ENCODE measurements around the gene TBC1D20. TPM values are rescaled to one million over a fixed set of nuclear protein-coding genes. Genes with fewer than 3 reads are reported as not detected.

Gene TBC1D20
- total RNA-seq, 5 donors from 2014 or later (not counting 1 experiment from before 2014, with no cell fraction given) = 28.9 to 42.7 (median 39.5) TPM

DNA sequence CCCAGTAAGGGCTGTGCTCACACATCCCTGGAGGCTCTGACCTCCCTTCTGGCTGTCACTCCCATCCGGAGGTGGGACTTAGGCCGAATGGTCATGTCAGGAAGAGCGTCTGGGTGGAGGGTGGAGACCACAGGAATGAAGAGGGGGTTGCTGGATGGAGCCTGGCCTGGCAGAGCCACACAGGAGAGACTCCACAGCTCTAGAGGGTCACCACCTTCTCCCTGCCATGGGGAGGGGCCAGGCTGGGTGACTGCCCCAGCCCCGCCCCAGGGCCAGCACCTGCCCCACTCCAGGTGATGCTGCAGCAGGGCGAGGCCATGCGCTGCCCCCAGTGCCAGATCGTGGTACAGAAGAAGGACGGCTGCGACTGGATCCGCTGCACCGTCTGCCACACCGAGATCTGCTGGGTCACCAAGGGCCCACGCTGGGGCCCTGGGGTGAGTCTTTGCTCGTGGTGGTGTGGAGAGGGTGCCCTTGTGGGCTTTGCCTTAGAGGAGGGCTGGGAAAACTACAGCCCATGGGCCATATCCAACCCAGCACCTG lies 33.6 kb downstream of the TBC1D20 start:
- no peaks in the 10 kb centered on the region for H3K9me3 ChIP-seq
- 95% methylated on average over 10 of the region's 14 CpGs for WGBS (ENCODE audit: insufficient coverage)

DNA sequence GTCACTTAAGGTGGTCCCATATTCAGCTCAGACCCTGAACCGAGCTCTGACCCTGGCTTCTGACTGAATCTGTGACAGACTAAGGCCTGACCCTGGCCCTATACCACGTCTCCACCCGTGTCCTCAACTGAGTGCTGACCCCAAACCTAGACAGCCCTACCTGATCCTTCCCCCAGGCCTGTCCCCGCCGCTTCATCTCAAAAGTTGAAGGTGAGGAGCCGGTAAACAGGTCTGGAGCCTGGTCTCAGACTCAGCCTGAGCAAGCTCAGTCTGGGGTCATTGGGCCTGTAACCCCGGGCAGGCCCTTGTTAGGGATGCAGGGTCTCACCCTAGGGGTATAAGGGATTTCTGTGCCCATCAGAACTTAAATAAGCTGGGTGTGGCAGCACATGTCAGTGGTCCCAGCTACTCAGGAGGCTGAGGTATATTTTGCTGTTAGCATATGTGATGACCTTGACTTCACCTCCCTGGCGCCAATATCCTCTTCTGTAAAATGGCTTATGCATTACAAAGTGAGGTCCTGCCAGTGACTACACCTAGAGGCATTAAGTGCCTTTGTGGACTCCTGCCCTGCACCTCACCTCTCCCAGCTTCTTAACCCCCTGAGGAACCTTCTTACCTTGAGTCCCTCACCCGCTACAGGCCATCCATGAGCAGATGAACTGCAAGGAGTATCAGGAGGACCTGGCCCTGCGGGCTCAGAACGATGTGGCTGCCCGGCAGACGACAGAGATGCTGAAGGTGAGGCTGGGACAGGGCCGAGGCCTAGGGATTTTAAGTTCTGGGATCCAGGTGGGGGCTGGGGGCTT lies 34.3 kb downstream of the TBC1D20 start:
- no peak overlapping the region for H3K4me3 Mint-ChIP-seq
- no peaks in the 10 kb centered on the region for H3K27me3 ChIP-seq (replicated peaks in 1 of 2; ENCODE audit: control insufficient read depth in 2 of 2, extremely low read depth in 1 of 2, insufficient read depth in 2 of 2, low read length in 1 of 2)
- DNase-seq (no peak), ATAC-seq (replicated peaks in 1 of 4) (no peak)
- H3K36me3 ChIP-seq (ENCODE audit: control insufficient read depth in 2 of 2, extremely low read depth in 1 of 2, insufficient read depth in 1 of 2, low read length in 1 of 2) = peaks cover 33 to 82% of the 10 kb centered on the region in 2 donors
- WGBS (ENCODE audit: insufficient coverage) = 95% methylated on average over 9 of the region's 14 CpGs
- no peaks in the 10 kb centered on the region for H3K9me3 Mint-ChIP-seq
- peaks cover 15 to 28% (median 22%) of the 10 kb centered on the region in 3 donors for H3K4me1 Mint-ChIP-seq
- ChIA-PET POLR2A (no interaction called here), CTCF (interaction anchor here in 1 of 2 donors (0.6 kb wide), 1 partner anchor 230 kb away, joined by 4 read pairs; no protein-coding TSS in a partner anchor)
- H3K27ac Mint-ChIP-seq = no peak overlapping the region
- H3K4me3 ChIP-seq (ENCODE audit: control insufficient read depth in 1 of 2, extremely low read depth in 1 of 2, low read length in 1 of 2) = no peak overlapping the region
- H3K9me3 ChIP-seq = no peaks in the 10 kb centered on the region
- H3K27me3 Mint-ChIP-seq = no peaks in the 10 kb centered on the region
- no peak overlapping the region for H3K27ac ChIP-seq (ENCODE audit: low read length)
- peaks cover 46% of the 10 kb centered on the region for H3K36me3 Mint-ChIP-seq
- peaks cover under 1 to 20% of the 10 kb centered on the region in 2 experiments for H3K4me1 ChIP-seq (ENCODE audit: control insufficient read depth in 1 of 2, extremely low read depth in 1 of 2, insufficient read depth in 2 of 2, low read length in 2 of 2)

More for the DNA sequence above, 33.6 kb downstream of the TBC1D20 start:
- Histone ChIP-seq H3K27ac (ENCODE audit: low read length) (no peak overlapping the region), H3K4me3 (ENCODE audit: control insufficient read depth in 1 of 2, extremely low read depth in 1 of 2, low read length in 1 of 2) (no peak overlapping the region), H3K27me3 (replicated peaks in 1 of 2; ENCODE audit: control insufficient read depth in 2 of 2, extremely low read depth in 1 of 2, insufficient read depth in 2 of 2, low read length in 1 of 2) (no peaks in the 10 kb centered on the region), H3K4me1 (ENCODE audit: control insufficient read depth in 1 of 2, extremely low read depth in 1 of 2, insufficient read depth in 2 of 2, low read length in 2 of 2) (peaks cover 6 to 26% of the 10 kb centered on the region in 2 experiments), H3K36me3 (ENCODE audit: control insufficient read depth in 2 of 2, extremely low read depth in 1 of 2, insufficient read depth in 1 of 2, low read length in 1 of 2) (peaks cover 31 to 76% of the 10 kb centered on the region in 2 donors)
- peaks cover 22 to 34% (median 28%) of the 10 kb centered on the region in 3 donors for H3K4me1 Mint-ChIP-seq
- no peaks in the 10 kb centered on the region for H3K27me3 Mint-ChIP-seq
- ATAC-seq (replicated peaks in 1 of 4) (no peak), DNase-seq (no peak)
- no peaks in the 10 kb centered on the region for H3K9me3 Mint-ChIP-seq
- peak overlapping the region in 1 of 2 donors; percentile 16 for H3K27ac Mint-ChIP-seq
- CTCF ChIA-PET = interaction anchor here in 1 of 2 donors (0.5 kb wide), 1 partner anchor 71 kb away, joined by 6 read pairs; no protein-coding TSS in a partner anchor
- H3K4me3 Mint-ChIP-seq = no peak overlapping the region
- peaks cover 43% of the 10 kb centered on the region for H3K36me3 Mint-ChIP-seq
- POLR2A ChIA-PET = no interaction called here

DNA sequence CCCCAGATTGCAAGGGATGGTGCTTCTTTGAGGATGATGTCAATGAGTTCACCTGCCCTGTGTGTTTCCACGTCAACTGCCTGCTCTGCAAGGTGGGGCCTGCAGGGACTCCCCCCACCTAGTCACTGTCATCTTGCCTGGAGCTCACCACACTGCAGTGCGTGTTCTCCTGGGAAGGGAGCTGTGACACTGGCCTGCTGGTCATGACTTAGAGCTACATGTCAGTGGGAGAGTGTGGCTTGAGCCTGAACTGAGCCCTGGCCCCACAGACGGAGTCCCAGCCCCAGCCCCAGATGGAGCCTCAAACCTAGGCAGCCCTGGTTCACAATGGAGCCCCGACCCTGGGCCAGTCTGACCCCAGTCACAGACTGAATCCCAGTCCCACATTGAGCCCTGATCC lies 34.9 kb downstream of the TBC1D20 start:
- no peaks in the 10 kb centered on the region for H3K9me3 Mint-ChIP-seq
- DNase-seq (no peak), ATAC-seq (replicated peaks in 1 of 4) (no peak)
- Histone ChIP-seq H3K4me1 (ENCODE audit: control insufficient read depth in 1 of 2, extremely low read depth in 1 of 2, insufficient read depth in 2 of 2, low read length in 2 of 2) (peaks cover 0 to 13% of the 10 kb centered on the region in 2 experiments), H3K36me3 (ENCODE audit: control insufficient read depth in 2 of 2, extremely low read depth in 1 of 2, insufficient read depth in 1 of 2, low read length in 1 of 2) (peaks cover 27 to 85% of the 10 kb centered on the region in 2 donors), H3K4me3 (ENCODE audit: control insufficient read depth in 1 of 2, extremely low read depth in 1 of 2, low read length in 1 of 2) (no peak overlapping the region), H3K9me3 (no peaks in the 10 kb centered on the region), H3K27me3 (replicated peaks in 1 of 2; ENCODE audit: control insufficient read depth in 2 of 2, extremely low read depth in 1 of 2, insufficient read depth in 2 of 2, low read length in 1 of 2) (no peaks in the 10 kb centered on the region), H3K27ac (ENCODE audit: low read length) (no peak overlapping the region)
- POLR2A ChIA-PET = no interaction called here
- 81% methylated on average over 4 of the region's 4 CpGs for WGBS (ENCODE audit: insufficient coverage)
- no peak overlapping the region for H3K27ac Mint-ChIP-seq
- H3K27me3 Mint-ChIP-seq = no peaks in the 10 kb centered on the region
- H3K4me3 Mint-ChIP-seq = no peak overlapping the region
- CTCF ChIA-PET = interaction anchor here in 1 of 2 donors (0.6 kb wide), 1 partner anchor 229 kb away, joined by 4 read pairs; no protein-coding TSS in a partner anchor
- peaks cover 51% of the 10 kb centered on the region for H3K36me3 Mint-ChIP-seq
- H3K4me1 Mint-ChIP-seq = peaks cover 13 to 21% (median 15%) of the 10 kb centered on the region in 3 donors

DNA sequence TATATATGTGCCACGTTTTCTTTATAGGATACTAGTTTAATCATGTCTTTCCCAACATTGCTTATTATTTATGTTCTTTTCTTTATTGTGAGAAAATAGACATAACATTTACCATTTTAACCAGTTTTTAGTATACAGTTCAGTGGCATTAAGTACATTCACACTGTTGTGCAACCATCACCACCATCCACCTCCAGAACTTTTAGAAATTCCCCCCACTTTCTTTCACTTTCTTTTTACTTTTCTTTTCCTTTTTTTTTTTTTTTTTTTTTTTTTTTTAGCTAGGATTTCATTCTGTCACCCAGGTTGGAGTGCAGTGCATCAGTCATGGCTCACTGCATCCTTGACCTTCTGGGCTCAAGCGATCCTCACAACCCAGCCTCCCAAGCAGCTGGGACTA lies 35.8 kb downstream of the TBC1D20 start:
- H3K36me3 ChIP-seq (ENCODE audit: control insufficient read depth in 2 of 2, extremely low read depth in 1 of 2, insufficient read depth in 1 of 2, low read length in 1 of 2) = peaks cover 24 to 86% of the 10 kb centered on the region in 2 donors
- POLR2A ChIA-PET = no interaction called here
- H3K36me3 Mint-ChIP-seq = peaks cover 57% of the 10 kb centered on the region

DNA sequence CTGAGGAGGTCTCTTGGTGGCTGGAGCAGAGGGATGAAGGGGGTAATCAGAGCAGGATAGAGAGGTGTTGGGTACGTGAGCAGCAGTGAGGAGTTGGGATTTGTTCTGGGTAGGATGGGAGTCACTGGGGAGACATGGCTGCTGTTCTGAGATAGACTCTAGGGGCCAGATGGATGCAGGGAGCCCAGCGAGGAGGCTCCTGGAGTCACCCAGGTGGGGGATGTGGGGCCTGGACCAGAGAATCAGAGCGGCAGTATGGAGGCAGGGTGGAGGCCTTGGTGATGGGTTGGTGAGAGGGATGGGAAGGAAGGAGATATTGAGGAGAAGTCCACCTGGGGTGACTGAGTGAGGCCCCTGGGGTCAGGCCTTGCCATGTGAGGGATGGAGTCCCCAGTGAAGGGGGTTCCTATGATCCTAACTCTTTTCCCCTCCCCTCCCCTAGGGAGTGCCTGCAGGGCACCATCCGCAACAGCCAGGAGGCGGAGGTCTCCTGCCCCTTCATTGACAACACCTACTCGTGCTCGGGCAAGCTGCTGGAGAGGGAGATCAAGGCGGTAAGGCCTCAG lies 40.6 kb downstream of the TBC1D20 start:
- Mint-ChIP-seq H3K27me3 (no peaks in the 10 kb centered on the region), H3K36me3 (peaks cover 48% of the 10 kb centered on the region), H3K4me1 (peaks cover 16 to 20% (median 17%) of the 10 kb centered on the region in 3 donors), H3K27ac (no peak overlapping the region), H3K4me3 (no peak overlapping the region), H3K9me3 (no peaks in the 10 kb centered on the region)
- Histone ChIP-seq H3K9me3 (no peaks in the 10 kb centered on the region), H3K27ac (ENCODE audit: low read length) (no peak overlapping the region), H3K36me3 (ENCODE audit: control insufficient read depth in 2 of 2, extremely low read depth in 1 of 2, insufficient read depth in 1 of 2, low read length in 1 of 2) (peaks cover 18 to 84% of the 10 kb centered on the region in 2 donors), H3K4me1 (ENCODE audit: control insufficient read depth in 1 of 2, extremely low read depth in 1 of 2, insufficient read depth in 2 of 2, low read length in 2 of 2) (peaks cover 0 to 7% of the 10 kb centered on the region in 2 experiments), H3K4me3 (ENCODE audit: control insufficient read depth in 1 of 2, extremely low read depth in 1 of 2, low read length in 1 of 2) (no peak overlapping the region), H3K27me3 (replicated peaks in 1 of 2; ENCODE audit: control insufficient read depth in 2 of 2, extremely low read depth in 1 of 2, insufficient read depth in 2 of 2, low read length in 1 of 2) (no peaks in the 10 kb centered on the region)
- 97% methylated on average over 5 of the region's 8 CpGs for WGBS (ENCODE audit: insufficient coverage)
- CTCF ChIA-PET = no interaction called here
- ATAC-seq (replicated peaks in 1 of 4) = no peak
- DNase-seq = no peak
- POLR2A ChIA-PET = no interaction called here

More for the DNA sequence above, 35.8 kb downstream of the TBC1D20 start:
- CTCF ChIA-PET = interaction anchor here (0.6 to 1.0 kb wide), 3 partner anchors 12 to 65 kb away, joined by 3 to 4 read pairs (median 4); no protein-coding TSS in a partner anchor
- Mint-ChIP-seq H3K4me1 (peaks cover 13 to 17% (median 16%) of the 10 kb centered on the region in 3 donors), H3K27me3 (no peaks in the 10 kb centered on the region), H3K4me3 (no peak overlapping the region), H3K9me3 (no peaks in the 10 kb centered on the region), H3K27ac (peak overlapping the region in 1 of 2 donors; percentile 11)
- no CpG with 5 or more reads among the region's 2 CpGs for WGBS (ENCODE audit: insufficient coverage)
- Histone ChIP-seq H3K9me3 (no peaks in the 10 kb centered on the region), H3K27me3 (replicated peaks in 1 of 2; ENCODE audit: control insufficient read depth in 2 of 2, extremely low read depth in 1 of 2, insufficient read depth in 2 of 2, low read length in 1 of 2) (no peaks in the 10 kb centered on the region), H3K4me3 (ENCODE audit: control insufficient read depth in 1 of 2, extremely low read depth in 1 of 2, low read length in 1 of 2) (no peak overlapping the region), H3K27ac (ENCODE audit: low read length) (no peak overlapping the region), H3K4me1 (ENCODE audit: control insufficient read depth in 1 of 2, extremely low read depth in 1 of 2, insufficient read depth in 2 of 2, low read length in 2 of 2) (peaks cover 0 to 8% of the 10 kb centered on the region in 2 experiments)
- ATAC-seq (replicated peaks in 1 of 4) (no peak), DNase-seq (no peak)

Measured in T-cell (primary cell).